Stimulated activated CD4-positive, alpha-beta T cell treated with anti-CD3 and anti-CD28 coated beads, Interleukin-4, amount 100 ng/mL, for 1 hour (primary cell): Measurements from ENCODE around the gene CD8A.
"Not testable (repeated sequence)": the region's sequence is repeated elsewhere in the genome, so short reads cannot be mapped to it uniquely, and the experiment has no call there.

Experiments
- DNase-seq: peaks from one replicate; pipeline ENCODE4 v3.0.0-alpha.2; 2020

Gene CD8A

DNA sequence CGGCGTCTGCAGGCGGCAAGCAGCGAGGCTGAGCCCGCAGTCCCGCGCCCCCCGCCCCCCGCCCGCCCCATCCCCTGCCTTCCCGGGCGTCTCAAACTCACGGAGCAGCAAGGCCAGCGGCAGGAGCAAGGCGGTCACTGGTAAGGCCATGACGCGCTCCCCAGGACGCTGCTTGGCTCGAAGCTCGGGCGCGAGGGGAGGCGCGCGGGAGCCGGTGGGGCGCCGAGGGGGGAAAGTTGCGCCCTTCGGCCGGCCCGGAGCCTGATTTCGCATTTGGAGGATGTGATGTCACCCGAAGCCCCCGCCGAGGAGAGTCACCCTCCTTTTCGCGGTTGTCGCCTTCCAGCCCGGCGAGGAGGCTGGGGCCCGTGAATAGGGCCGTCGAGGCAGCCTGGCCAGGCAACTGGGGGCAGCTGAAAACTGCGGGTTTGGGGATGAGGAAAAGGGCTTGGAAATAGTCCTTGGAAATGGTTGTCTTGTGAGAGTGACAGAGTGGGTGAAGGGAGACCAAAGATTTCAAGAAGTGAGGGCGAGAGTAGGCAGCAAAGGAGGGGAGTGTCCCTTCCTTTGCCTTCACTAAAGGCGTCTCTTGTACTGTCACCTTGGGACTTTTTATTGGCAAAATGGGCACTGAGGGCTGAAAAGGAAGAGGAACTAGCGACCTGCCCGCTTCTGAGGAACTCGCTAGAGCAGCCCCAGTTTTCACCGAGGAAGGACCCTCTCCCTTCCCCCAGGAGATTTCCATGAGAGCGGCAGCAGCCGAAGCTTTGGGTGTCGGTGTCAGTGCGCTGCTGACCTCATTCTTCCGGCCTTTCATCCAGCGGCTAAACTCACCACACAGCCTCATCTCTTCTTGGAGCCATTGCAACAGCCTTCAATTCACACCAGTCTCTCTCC is at the start of gene CD8A:
TSS of gene CD8A (minus strand) at position 238 of the 897 bp plus-strand sequence. CDS start at position 150, 88 bp downstream.
- DNase-seq, result peak; percentile 19

DNA sequence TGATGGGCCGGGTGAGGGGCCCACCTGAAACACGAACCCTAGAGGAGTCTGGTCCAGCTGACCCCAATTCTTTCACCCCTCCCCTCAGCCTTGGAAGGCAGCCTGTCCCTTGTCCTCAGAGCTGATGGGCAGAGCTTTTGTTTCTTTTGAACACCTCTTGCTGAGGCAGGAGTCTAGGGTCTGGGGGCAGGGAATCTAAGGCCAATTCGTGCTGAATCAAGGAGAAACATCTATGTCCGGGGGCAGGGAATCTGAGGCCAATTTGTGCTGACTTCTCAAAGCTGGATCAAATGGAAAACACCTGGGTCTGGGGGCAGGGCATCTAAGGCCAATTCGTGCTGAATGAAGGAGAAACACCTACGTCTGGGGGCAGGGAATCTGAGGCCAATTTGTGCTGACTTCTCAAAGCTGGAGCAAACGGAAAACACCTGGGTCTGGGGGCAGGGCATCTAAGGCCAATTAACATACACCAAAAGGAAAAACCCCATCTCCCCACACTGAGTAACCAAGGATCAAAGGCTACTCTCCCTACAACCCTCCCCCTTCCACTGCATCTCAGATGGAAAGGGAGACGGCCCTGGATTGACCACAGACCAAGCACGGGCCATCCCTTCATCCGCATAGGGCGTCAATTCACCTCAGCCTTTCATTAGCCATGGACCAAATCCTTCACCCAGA is 49.3 kb upstream of the CD8A start:
- not testable (repeated sequence) for DNase-seq

DNA sequence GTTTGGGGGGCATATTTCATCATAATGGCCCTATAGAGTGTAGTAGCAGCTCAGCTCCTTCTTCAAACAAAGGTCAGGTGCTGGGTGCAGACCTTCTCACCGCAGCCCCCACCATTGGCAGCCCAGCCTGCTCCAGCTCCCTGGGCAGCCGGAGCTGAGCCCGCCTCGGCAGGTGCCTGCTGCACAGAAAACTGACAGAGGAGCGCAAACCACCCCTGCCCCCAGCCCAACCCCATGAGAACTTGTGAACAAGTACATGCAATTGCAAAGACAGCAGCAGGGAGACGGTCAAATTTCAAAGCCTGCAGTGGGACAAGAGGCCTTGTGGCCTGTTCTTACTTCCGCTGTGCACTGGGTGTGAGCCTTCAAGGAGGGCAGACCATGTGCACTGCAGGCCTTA is 48.7 kb upstream of the CD8A start:
- not testable (repeated sequence) for DNase-seq

DNA sequence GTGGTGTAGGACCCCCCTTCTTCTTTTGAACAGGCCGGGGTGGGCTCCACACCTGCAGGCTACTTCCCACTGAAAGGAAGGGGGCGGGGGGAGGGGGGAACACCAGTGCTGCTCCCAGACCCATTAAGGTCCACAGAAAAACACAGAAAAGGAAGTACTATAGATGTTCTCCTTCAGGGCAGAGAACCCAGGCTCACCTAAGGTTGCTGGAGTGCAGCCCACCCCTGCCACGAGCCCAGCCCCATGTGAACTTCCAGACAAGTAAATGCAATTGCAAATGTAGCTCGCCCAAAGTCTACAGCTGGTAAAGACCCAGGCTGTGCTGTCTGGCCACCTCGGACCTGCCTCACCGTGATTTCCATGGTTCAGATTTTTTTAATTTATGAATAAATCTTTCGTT is 47.0 kb upstream of the CD8A start:
- not testable (repeated sequence) for DNase-seq

DNA sequence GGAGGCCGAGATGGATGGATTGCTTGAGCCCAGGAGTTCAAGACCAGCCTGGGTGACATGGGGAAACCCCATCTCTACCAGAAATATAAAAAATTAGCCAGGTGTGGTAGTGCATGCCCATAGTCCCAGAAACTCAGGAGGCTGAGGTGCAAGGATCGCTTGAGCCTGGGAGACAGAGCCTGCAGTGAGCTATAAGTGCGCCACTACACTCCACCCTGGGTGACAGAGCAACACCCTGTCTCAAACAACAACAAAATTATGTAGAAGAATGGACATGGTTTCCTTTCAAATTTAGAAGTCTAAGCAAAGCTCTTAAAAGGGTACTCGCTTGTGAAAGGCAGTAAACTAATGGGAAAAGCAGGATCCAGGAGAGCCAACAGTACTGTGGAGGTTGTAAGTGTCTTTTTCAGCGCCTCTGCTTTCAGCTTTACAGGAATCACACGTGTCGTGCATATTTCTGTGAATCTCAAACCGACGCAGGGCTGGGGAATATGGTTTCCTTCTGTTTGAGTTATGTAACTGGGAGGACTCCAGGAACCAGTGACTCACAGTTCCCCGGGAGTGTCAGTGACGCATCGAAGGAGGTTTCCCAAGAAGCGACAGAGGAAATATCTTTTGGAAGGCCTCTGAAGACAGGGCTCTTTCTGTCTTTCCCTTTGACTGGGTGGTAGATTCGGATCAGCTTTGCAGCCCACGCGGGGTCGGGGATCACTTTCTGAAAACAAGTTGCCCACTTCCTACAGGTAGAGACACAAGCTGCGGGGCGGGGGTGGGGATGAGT is 46.4 kb upstream of the CD8A start:
- peak; percentile 49 for DNase-seq

DNA sequence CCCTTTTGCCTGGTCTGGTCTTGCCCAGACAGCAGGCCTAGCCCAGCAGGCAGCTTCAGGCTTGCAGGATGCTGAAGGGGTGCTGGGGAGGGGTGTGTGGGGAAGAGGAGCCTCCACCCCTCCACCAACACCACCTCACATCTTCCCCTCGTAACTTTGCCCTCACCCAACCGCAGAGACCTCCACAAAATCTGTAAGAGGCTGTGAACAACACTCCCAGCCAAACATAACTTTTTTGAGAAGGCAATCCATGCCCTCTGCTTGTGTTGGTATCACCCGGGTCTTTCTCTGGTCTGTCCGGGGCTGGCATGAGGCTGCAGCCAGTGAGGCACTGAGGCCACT is 44.8 kb upstream of the CD8A start:
- DNase-seq, result not testable (repeated sequence)

DNA sequence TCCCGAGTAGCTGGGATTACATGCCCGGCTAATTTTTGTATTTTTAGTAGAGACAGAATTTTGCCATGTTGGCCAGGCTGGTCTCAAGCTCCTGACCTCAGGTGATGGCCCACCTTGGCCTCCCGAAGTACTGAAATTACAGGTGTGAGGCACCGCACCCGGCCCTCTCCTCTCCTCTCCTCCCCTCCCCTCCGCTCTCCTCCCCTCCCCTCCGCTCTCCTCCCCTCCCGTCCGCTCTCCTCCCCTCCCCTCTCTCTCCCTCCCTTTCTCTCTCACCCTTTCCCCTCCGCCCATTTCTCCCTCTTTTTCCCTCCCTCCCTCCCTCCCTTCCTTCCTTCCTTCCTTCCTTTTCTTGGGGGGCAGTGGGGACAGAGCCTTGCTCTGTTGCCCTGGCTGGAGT is 42.6 kb upstream of the CD8A start:
- DNase-seq, result no peak

DNA sequence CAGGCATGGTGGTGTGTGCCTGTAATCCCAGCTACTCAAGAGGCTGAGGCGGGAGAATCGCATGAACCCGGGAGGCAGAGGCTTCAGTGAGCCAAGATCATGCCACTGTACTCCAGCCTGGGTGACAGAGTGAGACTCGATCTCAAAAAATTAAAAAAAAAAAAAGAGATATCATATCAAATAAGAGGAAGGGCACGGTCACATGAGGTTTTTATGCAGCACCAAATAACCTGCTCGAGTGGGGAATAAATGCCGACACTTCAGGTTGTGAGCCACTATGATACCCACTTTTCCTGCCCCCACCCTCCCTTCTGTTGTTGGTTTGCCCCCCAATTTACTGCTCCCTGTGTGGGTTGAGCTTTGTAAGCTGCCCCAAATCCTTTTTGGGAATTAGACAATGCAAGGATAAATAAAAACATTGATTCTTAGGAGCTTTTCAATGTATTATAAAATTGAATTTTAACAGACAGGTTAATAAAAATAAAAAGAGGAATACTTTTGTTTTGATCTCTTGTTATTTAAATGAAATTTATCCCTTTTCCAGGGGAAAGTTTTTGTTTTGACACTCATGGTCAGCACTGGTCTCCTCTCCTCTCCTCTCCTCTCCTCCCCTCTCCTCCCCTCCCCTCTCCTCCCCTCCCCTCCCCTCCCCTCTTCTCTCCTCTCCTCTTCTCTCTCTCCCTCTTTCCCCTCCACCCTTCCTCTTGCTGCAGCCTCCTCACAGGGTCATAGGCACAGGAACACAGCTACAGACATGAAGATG is 41.8 kb upstream of the CD8A start:
- DNase-seq, result no peak

DNA sequence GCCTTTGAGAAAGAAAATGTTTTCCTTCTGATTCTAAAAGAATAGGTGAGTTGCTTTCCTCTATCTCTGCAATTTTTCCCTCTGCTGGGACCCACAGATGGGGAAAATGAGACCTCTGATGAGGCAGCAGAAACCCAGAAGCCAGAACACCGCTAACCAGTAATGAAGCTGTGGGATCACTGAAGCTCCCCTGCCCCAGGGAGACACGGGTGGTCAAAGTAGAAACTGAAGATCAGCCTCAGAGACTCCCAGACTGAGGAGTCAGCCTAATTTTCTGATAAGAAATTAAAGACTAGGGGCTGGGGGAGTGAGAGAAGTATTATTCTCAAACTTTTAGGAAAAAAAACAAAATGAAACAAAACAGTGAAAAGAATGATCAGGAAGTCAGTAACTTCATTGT is 40.8 kb upstream of the CD8A start:
- DNase-seq, result no peak

DNA sequence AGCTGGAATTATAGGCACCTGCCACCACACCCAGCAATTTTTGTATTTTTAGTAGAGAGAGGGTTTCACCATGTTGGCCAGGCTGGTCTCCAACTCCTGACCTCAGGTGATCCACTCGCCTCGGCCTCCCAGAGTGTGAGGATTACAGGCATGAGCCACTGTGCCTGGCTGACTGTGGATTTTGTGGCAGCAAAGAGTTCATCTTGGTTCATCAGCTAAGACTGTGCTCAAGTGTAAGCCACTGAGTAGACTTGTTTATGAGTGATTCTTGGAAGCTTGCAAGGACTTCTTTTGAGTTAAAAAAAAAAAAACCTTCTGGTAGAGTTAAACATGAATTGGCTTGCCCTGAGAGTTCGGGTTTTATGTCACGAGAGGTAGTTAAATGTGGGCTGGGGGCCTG is 36.2 kb upstream of the CD8A start:
- DNase-seq, result no peak

DNA sequence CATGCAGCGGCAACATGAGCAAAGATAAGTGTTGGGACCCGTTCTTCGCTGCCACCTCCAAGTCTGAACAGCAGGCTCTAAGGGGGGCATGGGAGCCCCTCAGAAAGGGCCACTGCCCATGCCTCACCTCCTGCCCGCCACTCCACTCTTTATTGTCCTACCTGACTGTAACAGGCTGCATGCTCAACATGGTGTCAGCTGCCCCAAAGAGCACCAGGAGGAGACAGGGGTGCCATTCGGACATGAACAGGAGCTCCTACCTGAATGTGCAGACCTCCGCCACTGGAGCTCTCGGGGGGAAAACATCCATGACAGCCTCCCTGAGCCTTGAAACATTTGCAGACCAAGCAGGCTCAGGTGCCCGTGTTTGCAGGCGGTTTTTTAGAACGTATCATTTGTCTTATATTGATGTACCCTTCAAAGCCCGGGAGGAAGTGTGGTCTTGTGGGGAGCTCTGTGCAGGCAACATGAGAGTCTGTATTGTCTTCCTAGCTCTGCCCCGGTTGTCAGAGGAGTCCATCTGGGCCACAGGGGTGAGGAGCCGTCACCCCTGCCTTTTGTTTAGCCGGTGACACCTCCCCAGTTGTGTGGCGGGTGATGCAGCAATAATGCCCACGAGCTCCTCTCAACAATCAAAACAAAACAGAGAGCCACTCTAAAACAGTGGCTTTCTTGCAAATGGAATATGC is 35.1 kb upstream of the CD8A start:
- DNase-seq, result no peak

DNA sequence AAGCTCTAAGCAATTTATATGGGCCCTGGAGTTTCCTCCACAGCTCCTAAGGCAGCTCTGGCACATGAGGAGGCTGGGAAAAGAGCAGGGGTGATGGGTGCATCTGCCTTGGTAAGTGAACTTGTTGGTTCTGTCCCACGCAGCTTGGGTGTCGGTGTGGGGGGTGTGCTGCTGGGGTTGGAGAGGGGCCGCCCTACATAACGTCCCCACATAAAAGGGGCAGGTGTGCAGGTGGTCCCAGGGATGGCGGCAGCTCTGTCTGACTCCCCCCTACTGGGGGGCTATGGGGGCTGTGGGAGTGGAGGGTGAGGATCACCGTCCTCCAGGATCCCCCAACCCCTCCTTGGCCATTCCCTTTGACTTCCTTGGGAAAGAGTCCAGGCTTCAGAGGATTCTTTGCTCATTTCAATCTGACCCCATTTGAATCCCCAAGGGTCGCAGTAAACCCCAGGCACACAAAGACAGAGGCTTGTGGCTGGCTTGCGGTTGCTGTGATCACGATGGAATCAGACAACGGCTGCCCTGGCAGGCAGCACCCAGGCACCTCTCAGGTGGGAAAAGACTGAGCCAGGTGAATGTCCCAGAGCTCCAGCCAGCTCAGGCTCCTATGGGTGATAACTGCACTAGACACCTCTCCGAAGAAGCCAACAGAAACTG is 34.5 kb upstream of the CD8A start:
- no peak for DNase-seq

DNA sequence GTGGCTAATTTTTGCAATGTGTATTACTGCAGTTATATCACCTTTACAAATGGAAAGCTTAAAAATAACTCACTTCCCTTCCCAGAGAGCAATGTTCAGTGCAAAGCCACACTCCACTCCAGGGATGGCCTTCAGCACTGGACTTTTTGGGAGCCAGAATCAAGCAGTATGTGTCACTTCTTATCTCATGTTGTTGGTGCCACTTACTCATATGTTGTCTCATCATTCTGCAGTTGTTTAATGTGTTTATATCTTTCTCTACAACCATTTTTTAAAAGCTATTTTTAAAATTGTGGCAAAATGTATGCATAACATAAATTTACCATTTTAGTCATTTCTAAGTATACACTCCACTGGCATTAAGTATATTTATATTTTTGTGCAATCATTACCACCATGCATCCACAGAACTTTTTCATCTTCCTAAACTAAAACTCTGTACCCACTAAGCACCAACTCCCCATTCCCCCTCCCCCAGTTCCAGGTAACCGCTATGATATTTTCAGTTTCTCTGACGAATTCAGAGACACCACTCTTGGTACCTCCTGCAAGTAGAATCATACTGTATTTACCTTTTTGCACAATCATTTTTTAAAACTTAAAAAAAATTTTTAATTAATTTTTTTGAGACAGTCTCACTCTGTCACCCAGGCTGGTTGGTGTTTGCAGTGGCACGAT is 32.1 kb upstream of the CD8A start:
- DNase-seq, result no peak

DNA sequence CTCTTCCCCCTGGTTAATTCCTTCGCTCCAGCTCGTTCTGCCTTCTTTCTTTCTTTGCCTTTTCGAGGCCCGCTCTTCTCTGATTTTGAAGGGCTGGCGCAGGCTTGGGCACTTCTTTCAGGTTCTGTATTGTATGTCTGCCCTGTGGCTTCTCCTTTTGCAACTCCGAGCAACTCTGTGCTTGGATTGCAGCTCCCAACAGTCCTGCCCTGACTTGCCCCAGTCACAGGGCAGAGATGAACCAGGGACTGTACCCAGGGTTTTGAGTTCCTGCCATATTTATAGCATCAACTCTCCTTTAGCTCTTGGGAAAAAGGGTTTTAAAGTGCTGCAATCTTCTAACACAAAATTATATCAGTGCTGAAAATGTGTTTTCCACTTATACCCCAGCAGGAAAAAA is 31.1 kb upstream of the CD8A start:
- no peak for DNase-seq

DNA sequence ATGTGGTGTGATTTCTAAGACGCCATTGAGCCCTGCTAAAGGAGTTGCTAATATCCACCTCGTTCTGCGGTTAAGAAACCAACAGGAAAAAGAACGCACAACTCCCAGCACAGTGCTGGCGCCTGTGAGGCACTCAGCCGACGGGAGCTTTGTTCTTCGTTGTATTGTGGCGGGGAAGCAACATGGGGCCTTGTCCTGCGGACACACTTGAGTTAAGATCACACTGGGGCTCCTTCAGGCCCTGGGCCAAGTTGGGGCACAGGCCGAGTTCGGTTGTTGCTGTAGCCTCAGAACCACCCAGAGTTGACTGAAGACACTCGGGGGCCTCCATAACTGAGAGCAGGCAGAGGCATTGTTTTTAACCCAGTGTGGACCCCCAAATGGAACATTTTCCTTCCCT is 30.6 kb upstream of the CD8A start:
- no peak for DNase-seq

DNA sequence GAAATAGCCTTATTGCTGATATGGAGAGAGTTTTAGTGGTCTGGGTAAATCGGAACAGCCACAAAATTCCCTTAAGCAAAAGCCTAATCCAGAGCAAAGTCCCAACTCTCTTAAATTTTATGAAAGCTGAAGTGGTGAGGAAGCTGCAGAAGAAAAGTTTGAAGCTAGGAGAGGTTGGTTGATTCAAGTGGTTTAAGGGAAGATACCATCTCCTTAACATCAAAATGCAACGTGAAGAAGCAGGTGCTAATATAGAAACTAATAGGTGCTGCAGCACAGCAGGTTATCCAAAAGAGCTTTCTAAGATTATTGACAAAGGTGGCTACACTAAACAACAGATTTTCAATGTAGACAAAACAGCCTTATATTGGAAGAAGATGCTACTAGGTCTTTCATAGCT is 28.2 kb upstream of the CD8A start:
- DNase-seq, result no peak

DNA sequence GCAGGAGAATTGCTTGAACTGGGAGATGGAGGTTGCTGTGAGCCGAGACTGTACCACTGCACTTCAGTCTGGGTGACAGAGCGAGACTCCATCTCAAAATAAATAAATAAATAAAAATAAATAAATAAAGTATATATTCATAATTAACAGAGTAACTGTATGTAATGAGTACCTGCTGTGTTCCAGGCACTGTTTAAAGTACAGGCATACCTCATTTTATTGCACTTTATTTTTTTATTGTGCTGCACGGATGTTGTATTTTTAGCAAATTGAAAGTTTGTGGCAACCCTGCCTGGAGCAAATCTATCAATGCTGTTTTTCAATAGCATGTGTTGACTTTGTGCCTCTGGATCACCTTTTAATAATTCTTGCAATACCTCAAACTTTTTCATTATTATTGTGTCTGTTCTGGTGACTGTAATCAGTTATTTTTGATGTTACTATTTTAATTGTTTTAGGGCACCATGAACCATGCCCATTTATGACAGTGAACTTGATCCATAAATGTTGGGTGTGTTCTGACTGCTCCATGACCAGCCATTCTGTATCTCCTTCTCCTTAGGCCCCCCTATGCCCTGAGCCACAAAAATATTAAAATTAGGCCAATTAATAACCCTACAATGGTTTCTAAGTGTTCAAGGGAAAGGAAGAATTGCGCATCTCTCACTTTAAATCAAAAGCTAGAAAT is 27.5 kb upstream of the CD8A start:
- DNase-seq, result no peak

DNA sequence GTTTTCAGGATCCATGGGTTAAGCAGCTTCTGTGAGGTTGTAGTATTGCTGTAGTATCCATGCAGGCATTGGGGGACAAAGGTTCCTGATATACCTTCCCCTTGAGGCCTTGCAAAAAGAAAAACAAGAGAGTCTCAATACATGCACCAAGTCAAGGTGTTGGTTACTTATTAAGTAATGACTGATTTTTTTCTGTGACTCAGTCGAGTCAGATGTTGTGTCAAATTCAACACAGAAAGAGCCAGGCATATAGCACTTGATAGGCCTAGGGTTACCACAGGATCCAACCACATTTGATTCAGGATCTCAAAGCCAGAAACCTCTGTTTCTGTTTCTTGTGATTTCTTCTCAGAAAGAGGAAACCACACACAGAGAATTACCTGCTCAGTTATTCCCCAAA is 24.9 kb upstream of the CD8A start:
- no peak for DNase-seq

DNA sequence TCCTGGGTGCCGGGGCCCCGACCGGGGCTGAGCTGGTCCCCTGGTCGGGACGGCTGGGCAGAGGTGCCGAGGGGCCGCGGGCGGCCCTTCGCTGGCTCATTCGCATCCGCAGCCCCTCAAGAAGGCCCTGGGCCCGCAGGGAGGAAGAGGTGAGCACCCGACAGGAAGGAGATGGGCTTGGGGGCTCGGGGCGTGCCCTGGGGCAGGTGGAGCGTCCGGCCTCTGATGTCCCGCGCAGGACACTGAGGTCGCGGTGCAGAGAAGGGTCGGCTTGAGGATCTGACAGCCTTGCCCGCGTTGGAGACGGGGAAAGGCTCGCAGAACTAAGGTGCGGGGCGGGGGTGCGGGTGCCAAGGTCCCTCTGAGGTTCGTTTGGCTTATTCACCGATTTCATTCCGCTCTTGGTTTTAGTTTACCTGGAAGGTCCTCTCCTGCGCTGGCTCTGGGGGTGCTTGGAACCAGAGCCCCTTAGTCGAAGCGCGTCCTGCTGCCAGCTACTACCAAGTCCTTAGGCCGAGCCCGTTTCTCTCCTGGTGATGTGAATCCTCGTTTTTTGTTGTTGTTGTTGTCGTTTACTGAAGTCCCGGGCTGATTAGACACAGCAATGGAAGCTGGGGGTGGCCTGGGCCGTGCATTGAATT is 18.9 kb upstream of the CD8A start:
- no peak for DNase-seq
